ENCODE data around the gene TSR2.

Gene TSR2, protein sequence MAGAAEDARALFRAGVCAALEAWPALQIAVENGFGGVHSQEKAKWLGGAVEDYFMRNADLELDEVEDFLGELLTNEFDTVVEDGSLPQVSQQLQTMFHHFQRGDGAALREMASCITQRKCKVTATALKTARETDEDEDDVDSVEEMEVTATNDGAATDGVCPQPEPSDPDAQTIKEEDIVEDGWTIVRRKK

GRCh38 chrX:54439960-54440871, at the start of gene TSR2:
TSS of gene TSR2 (plus strand) at chrX:54440404. CDS start at chrX:54440422, 18 bp downstream.
- peak; percentile 87 for DNase-seq (ENCODE audit: low read depth)

DNA sequence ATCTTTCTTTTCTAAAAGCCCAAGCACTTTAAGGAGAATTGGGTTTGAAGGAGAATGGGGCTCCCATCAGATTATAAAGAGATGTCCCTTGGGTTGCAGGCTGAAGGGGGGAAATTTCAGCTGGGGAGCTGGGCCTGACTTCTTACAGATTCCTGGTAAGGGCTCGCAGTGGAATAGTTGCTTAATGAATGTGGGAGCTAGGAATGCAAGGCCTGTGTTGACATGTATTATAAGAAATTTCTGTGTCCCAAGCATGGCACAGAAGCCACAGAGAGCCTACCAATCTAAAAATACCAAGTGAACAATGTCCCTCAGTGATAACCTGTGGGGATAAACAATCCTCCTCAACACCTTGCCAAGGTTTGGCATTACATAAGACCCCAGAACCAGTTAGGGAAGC, 43.1 kb upstream of the TSR2 start:
- peak; percentile 4 for DNase-seq (ENCODE audit: low read depth)

DNA sequence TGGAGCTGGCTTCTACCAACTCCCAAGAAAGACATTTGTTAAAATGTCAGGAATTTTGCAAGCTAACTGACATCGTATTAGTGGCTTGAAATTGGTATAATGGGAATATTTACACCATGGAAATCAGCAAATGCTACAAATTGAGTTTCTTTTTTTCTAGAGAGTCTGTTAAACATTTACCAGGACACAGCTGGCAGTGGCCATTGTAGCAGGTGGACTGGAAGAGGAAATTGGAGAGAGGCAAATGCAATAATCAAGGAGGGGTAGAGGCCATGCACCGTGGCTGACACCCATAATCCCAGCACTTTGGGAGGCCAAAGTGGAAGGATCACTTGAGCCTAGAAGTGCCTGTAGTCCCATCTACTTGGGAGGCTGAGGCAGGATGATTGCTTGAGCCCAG, 32.9 kb upstream of the TSR2 start:
- no peak for DNase-seq (ENCODE audit: low read depth)

- DNase-seq (ENCODE audit: low read depth) = no peak
Observed at GRCh38 chrX:54411732-54412131, 28.5 kb upstream of the TSR2 start.

DNA sequence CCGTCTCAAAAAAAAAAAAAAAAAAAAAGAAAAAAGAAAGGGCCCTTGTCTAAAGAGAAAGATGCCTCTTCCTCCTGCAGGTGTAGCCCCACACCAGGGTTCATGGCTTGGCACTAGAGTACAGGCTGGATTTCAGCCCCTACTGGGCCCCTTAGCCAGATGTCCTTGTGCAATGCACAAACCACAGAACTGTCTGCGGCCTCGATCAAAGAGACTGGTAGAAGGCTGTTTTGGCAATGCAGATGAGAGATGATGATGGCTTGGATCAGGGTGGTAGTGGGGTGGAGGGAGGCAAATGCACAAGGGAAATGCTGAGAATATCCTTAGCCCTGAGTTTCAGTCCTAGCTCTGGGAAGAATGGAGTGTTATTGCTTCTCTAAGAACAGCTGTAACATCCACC, 26.5 kb upstream of the TSR2 start:
- no peak for DNase-seq (ENCODE audit: low read depth)

DNA sequence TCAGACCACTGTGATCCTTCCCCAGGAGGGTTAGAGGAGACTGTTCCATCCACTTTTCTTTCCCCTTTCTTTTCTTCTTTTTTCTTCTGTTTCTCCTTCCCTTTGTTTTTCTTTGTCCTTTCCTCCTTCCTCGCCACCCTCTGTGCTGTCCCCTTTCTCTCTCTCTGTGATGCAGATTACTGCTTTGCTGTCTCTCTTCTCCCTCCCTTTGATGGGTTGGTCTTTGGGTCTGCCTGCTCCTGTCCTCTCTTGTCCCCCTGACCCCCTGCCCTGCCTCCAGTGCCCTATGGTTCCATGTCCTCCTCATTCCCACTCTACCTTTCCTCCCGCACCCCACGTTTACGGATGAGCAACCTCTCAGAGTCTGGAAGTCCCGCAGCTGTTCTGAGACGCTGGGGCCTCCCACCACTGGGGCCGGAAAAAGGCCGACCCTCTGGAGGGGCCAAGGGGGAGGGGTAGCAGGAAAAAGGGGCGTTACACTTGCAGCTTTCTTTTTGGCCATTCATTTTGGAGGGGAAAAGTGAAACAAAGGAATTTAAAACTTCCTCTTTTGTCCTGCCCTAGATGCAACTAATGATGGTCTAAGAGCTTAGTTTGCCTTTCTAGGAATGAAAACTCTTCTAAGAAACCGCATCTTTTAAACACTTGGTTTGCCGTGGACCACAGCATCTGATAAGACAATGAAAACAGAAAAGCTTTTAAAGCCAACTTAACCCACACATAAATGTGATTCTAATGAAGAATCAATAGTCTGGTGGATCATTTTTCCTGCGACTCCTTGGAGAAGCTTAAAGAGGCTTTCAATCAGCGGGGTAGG, 24.5 kb upstream of the TSR2 start:
- no peak for DNase-seq (ENCODE audit: low read depth)

DNA sequence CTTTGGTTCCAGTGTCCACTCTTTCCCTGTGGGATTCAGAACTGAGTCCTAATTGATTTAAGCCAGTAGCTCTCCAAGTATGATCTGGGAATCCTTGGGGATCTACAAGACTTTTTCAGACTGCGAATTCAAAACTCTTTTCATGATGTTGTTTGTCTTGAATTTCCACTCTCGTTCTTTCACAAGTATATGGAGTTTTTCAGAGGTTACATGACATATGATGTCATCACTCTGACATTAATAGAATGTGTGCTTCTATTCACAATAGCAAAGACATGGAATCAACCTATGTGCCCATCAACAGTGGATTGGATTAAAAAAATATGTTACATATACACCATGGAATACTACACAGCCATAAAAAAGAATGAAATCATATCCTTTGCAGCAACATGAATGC, 23.2 kb upstream of the TSR2 start:
- DNase-seq (ENCODE audit: low read depth) = no peak

DNA sequence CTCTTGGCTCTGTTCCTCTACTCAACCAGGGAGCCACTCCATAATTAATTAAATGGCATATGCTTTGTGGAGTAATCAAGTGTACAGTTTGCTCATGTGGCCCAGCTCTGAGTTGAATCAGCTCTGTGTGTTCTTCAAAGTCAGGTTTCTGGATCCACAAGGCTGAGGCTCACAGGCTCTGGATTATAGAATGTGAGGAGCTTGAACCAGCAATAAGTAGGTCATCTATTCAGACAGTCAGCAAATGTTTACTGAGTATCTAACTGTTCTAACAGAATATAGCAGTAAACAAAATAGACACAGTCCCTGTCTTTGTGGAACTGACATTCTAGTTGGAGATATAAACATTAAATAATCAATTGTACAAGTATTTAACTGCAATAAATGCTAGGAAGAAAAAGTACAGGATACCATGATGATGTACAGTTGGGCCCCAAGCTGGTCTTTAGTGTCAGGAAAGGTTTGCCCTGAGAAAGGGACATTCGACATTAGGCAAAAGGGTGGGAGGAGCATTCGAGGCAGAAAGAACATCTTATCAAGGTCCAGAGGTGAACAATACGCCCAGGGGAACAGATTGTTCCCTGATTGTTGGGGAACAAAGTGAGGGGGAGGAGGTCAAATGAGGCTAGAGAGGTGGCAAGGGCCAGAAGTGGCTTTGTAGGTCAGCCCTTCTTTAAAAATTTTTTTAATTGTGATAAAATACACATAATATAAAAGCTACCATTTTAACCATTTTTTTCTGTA, 20.5 kb upstream of the TSR2 start:
- DNase-seq (ENCODE audit: low read depth) = no peak

- no peak for DNase-seq (ENCODE audit: low read depth)
Observed at GRCh38 chrX:54422168-54422567, 18.0 kb upstream of the TSR2 start.

DNA sequence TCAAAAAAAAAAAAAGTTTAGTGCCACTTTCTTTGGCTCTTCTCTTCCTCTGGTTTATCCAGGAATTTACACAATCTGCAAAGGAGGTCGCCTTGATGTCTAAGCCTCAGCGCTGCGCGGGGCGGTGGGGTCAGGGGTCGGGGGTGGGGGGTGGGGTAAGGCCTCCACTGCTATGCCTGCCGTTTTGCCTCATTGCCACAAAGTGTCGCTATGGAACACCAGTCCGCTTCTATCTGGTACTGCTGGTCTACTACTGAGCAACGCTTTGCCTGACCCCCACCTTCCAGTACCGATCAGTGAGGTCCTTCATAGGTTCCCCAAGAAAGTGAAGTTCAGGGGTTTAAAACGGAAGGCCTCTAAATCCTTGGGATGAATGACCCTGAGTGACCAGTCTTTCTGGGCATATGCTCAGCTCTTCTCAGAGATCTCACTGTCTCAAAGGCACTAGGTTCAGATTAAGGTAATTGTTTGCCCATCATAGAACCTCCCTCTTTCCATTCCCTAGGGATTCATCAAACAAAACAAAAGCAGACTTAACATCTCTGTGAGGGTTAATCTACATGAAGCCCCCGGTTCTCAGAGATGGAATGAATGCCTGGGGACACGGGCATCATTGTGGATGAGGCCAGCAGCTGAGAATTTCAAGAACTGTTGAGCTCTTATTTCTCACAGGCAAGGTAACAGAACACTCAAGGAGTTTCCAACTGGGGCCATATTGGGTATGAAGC, 16.9 kb upstream of the TSR2 start:
- peak; percentile 13 for DNase-seq (ENCODE audit: low read depth)

DNA sequence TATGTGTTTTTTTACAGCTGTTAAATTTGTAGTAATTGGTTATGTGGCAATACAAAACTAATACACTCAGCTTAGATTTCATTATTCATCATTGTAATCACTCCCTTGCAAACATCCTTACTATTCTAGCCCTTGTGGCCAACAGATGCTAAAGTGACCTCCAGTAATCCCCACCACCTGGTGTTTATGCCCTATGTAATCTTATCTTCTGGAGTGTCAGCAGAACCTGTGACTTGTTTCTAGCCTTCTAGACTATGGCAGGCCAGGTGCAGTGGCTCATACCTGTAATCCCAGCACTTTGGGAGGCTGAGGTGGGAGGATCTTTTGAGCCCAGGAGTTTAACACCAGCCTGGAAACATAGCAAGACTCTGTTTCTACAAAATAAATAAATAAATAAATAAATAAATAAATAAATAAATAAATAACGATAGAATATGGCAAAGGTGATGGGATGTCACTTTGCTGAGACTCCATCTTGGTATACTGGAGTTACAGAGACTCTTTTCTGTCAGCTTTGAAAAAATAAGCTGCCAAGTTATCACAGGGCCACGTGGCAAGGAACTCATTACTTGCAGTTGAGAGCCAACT, 12.3 kb upstream of the TSR2 start:
- DNase-seq (ENCODE audit: low read depth) = no peak

GRCh38 chrX:54430519-54430918, 9.7 kb upstream of the TSR2 start:
- DNase-seq (ENCODE audit: low read depth) = no peak

DNA sequence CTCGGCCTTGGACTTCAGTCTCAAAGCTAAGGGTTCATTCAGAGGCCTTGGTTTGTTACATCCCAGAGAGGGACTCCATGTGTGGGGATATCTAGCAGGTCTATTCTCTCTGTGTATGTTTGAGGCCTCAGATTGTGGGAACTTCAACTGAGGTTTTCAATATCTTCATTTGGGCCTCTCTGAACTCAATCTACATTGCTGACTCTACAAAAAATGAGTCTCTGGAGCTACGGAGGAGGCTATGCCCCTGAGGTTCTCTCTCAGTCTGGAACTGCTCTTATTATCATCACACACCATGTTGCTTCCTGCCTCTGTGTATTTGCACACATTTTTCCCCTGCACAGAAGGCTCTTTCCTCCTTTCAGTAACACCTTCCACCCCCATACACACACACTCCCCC, 5.1 kb upstream of the TSR2 start:
- DNase-seq (ENCODE audit: low read depth) = no peak

DNA sequence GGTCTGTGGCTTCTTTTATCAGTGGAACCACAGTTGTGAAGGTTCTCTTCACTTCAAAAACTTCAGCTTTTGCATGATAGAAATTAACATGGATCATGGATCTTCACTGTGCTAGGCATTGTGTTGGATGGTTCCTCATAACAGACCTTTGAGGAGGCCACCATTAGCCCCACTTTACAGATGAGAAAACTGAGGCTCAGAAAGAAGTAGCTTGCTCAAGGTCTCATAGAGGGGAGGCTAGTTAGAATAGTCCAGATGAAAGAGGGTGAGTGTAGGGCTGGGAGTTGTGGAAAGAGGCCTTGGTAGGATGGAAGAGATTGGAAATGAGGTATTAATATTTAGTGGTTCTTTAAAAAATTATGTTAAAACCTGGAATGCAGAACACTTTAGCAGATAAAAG, 2.6 kb downstream of the TSR2 start:
- no peak for DNase-seq (ENCODE audit: low read depth)

DNA sequence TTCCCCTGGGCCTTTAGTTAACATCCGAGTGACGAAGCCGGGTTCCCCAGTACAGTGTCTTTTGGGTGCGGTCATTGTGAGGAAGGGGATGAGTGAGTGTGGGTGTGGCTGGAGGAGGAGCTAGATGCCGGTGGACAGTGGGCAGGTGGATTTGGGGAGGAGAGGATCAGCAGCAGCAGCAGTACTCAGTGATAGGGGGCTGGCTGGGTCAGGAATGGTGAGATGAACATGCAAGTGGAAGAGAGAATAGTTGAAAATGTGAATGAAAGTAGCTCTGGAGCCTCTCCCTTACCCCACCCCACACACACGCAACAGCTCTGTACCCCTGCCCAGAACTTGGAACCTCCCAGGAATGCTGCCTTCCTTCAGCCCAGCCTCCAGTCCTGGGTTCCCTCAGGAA, 4.5 kb downstream of the TSR2 start:
- DNase-seq (ENCODE audit: low read depth) = no peak

GRCh38 chrX:54446084-54446483, 5.9 kb downstream of the TSR2 start:
- DNase-seq (ENCODE audit: low read depth) = no peak

- peak; percentile 6 for DNase-seq (ENCODE audit: low read depth)
Observed at GRCh38 chrX:54447461-54447860, 7.3 kb downstream of the TSR2 start.

GRCh38 chrX:54449929-54450328, 9.7 kb downstream of the TSR2 start:
- DNase-seq (ENCODE audit: low read depth) = no peak

- peak; percentile 37 for DNase-seq (ENCODE audit: low read depth)
Observed at GRCh38 chrX:54452920-54453319, 12.7 kb downstream of the TSR2 start.

- DNase-seq (ENCODE audit: low read depth) = no peak
Observed at GRCh38 chrX:54470054-54470760, 30.0 kb downstream of the TSR2 start.
